ENCODE data around the gene PPAN. TPM values are rescaled to one million over a fixed set of nuclear protein-coding genes. Genes with fewer than 3 reads are reported as not detected.

The PPAN gene
- total RNA-seq, 1 donor from 2014 or later = not detected

DNA sequence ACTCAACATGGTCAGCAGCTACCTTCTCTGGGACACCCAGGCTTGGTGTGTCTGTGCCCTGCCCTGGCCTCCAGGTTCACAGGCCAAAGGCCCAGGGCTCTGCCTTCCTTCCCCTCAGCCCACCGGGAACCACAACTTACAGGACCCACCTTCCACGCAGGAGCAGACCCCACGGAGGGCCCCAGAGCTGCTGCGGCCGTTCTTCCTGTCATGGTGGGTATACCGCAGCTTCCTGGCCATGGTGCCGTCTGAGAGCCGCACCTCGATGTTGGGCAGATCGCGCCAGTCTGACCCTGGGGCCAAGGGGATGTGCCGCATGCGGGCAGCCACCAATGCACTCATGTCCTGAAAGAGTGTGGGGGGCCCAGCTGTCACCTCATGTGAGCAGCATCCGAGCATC is 30.8 kb downstream of the PPAN start:
- H3K36me3 ChIP-seq = peaks cover 64 to 83% of the 10 kb centered on the region in 2 donors
- H3K27ac ChIP-seq = no peak overlapping the region
- TF ChIP-seq, protein P1, sequence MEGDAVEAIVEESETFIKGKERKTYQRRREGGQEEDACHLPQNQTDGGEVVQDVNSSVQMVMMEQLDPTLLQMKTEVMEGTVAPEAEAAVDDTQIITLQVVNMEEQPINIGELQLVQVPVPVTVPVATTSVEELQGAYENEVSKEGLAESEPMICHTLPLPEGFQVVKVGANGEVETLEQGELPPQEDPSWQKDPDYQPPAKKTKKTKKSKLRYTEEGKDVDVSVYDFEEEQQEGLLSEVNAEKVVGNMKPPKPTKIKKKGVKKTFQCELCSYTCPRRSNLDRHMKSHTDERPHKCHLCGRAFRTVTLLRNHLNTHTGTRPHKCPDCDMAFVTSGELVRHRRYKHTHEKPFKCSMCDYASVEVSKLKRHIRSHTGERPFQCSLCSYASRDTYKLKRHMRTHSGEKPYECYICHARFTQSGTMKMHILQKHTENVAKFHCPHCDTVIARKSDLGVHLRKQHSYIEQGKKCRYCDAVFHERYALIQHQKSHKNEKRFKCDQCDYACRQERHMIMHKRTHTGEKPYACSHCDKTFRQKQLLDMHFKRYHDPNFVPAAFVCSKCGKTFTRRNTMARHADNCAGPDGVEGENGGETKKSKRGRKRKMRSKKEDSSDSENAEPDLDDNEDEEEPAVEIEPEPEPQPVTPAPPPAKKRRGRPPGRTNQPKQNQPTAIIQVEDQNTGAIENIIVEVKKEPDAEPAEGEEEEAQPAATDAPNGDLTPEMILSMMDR (IDR thresholded peaks at IDR 0.05) = no peak
- H3K9me3 ChIP-seq = no peaks in the 10 kb centered on the region
- no peak overlapping the region for H3K4me3 ChIP-seq
- intact Hi-C loops (cut with DNase I) = no loop called here
- no peak for DNase-seq (ENCODE audit: low spot score in 2 of 2)
- no peaks in the 10 kb centered on the region for H3K27me3 ChIP-seq
- H3K4me1 ChIP-seq = no peaks in the 10 kb centered on the region

DNA sequence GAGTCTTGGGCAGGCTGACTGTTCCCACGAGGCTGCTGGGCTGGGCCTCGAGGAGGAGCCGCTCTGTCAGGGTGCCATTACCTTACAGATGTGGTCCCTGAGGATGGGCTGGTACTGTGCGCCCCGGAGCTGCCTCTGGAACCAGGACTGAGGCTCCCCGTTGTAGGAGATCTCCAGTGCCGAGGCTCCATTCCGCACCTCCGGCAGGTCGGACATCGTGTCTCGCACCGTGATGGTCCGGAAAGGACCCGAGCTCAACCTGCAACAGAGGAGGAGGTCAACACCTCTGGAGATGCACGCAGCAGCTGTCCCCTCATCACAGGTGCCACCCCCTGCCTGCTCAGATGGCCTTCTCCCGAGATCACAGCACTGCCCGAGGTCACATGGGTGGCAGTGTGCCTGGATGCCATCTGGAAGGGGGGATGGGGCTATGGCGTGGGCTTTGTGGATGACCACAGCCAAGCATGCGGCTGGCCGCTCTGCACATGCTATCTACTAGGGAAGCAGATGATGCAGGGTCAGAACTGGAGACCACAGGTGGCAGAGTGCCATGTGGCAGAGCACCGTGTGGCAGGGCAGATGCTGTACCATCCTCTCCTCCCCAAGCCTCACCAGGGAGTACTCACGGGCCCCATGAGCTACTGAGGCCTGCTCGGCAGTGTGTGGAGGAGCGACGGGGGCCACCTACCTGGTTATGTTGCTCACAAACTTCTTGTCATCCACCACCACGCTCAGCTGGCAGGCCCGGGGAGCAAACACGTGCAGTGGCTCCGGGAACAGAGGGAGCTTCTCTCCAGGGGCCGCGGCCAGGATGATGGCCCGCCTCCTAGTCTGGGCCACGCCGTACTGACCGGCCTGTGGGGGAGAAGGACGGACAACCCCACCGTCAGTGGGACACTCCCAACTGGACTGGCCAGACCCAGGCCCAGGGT is 31.9 kb downstream of the PPAN start:
- Histone ChIP-seq H3K4me1 (no peaks in the 10 kb centered on the region), H3K9me3 (no peaks in the 10 kb centered on the region), H3K27ac (no peak overlapping the region), H3K27me3 (no peaks in the 10 kb centered on the region), H3K36me3 (peaks cover 75 to 94% of the 10 kb centered on the region in 2 donors), H3K4me3 (no peak overlapping the region)
- intact Hi-C loops (cut with DNase I) = no loop called here
- no peak for DNase-seq (ENCODE audit: low spot score in 2 of 2)
- TF ChIP-seq, protein P1 (IDR thresholded peaks at IDR 0.05) = no peak

DNA sequence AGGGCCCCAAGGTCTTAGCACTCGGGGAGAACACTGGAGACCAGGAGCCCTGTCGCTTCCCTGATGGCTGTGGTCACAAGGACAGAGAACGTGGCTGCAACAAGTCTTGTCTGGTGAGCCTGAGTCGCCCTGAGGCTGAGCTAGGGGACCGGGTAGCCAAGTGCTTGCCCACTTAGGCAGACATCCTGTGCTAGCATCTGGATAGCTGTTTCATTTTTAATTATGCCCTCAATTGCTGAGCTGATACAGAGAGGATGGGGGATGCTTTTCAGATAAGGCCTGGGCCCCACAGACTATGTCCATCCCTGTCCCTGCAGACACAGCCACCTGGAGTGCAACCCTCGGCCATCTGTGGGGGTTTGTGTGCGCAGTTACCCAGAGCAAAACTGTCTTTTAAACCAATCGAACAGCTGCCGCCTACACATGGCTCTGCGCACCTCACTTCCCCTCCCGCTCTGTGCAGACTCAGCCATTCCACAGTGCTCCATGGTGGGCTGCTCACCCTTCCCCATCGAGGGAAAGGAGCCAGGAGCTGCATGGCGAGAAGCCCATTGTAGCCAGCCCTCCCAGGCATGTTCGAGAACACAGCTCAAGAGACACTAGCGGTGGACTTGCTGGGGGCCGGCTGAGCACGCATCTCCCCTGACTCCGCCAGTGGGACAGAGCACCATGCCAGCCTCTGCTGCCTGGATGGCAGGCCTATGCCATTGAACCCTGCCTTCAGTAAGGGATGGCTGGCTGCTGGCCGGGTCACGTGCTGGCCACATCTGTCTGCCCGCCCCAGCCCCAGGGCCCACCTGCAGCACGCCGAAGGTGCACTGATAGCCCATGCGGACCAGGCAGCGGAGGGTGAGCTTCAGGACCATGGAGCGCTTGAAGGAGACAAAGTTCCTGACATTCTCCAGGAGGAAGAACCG is 33.0 kb downstream of the PPAN start:
- H3K4me1 ChIP-seq = no peaks in the 10 kb centered on the region
- intact Hi-C loops (cut with DNase I) = no loop called here
- DNase-seq (ENCODE audit: low spot score in 2 of 2) = no peak
- no peaks in the 10 kb centered on the region for H3K9me3 ChIP-seq
- no peak overlapping the region for H3K4me3 ChIP-seq
- H3K27me3 ChIP-seq = no peaks in the 10 kb centered on the region
- H3K36me3 ChIP-seq = peaks cover 77 to 95% of the 10 kb centered on the region in 2 donors
- TF ChIP-seq, protein P1 (IDR thresholded peaks at IDR 0.05) = no peak
- H3K27ac ChIP-seq = no peak overlapping the region

DNA sequence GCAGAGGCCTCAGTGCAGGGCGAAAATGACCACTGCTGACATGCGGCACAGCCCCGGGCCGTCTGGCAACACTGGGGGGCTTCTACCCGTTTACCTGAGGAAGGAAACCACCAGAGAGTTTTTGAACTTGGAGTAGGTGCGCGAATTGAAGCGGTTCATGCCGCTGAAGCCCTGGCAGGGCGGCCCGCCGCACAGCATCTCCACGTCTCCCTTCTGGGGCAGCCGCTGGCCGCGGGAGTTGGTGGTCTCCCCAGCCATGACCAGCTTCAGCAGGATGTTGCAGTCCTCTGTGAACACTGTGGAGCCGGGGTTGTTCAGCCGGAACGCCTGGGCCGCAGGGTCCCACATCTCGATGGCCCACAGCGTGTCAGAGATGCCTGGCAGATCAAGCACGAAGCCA is 33.8 kb downstream of the PPAN start:
- TF ChIP-seq, protein P1 (IDR thresholded peaks at IDR 0.05) = no peak
- H3K4me3 ChIP-seq = no peak overlapping the region
- no peak overlapping the region for H3K27ac ChIP-seq
- H3K36me3 ChIP-seq = peaks cover 82 to 99% of the 10 kb centered on the region in 2 donors
- no peaks in the 10 kb centered on the region for H3K27me3 ChIP-seq
- intact Hi-C loops (cut with DNase I) = no loop called here
- DNase-seq (ENCODE audit: low spot score in 2 of 2) = no peak
- H3K9me3 ChIP-seq = no peaks in the 10 kb centered on the region
- no peaks in the 10 kb centered on the region for H3K4me1 ChIP-seq

DNA sequence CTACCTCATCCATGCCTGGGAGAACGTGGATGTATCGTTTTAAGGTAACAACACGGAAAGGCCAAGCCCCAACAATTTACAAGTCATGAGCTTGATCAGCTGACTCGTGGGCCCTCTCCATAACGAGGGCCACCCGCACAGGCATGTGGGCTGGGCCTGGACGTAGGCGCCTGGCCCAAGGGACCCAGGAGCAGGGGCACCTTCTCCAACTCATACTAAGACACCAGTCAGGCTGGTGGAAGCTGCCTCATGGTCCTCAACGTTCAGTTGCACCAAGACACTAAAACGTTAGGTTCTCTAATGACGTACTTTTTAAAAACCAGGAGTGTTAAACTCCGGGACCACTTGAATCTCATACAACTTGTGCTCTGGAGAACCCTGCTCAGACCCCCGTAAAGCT is 35.3 kb downstream of the PPAN start:
- TF ChIP-seq, protein P1 (IDR thresholded peaks at IDR 0.05) = no peak
- no peak overlapping the region for H3K4me3 ChIP-seq
- no peaks in the 10 kb centered on the region for H3K4me1 ChIP-seq
- no peak for DNase-seq (ENCODE audit: low spot score in 2 of 2)
- H3K27ac ChIP-seq = no peak overlapping the region
- H3K36me3 ChIP-seq = peaks cover 89 to 100% of the 10 kb centered on the region in 2 donors
- intact Hi-C loops (cut with DNase I) = no loop called here
- no peaks in the 10 kb centered on the region for H3K9me3 ChIP-seq
- no peaks in the 10 kb centered on the region for H3K27me3 ChIP-seq

Measured in ascending aorta (tissue), 2 donors.